IPS-18c (cell line): ENCODE results near the gene CNN2.

ENCODE experiments used
- H3K4me3 ChIP-seq: 2 replicates; pipeline ENCODE4 v1.7.0; 2013; ENCODE audit warnings: low read depth, mild to moderate bottlenecking, low read length, moderate library complexity; ENCODE audit not compliant: insufficient read depth
- H3K9me3 ChIP-seq: one replicate; pipeline ENCODE4 v1.6.1; 2013; ENCODE audit warnings: mild to moderate bottlenecking, low read length, moderate library complexity; ENCODE audit not compliant: control insufficient read depth, insufficient read depth

The CNN2 gene

DNA sequence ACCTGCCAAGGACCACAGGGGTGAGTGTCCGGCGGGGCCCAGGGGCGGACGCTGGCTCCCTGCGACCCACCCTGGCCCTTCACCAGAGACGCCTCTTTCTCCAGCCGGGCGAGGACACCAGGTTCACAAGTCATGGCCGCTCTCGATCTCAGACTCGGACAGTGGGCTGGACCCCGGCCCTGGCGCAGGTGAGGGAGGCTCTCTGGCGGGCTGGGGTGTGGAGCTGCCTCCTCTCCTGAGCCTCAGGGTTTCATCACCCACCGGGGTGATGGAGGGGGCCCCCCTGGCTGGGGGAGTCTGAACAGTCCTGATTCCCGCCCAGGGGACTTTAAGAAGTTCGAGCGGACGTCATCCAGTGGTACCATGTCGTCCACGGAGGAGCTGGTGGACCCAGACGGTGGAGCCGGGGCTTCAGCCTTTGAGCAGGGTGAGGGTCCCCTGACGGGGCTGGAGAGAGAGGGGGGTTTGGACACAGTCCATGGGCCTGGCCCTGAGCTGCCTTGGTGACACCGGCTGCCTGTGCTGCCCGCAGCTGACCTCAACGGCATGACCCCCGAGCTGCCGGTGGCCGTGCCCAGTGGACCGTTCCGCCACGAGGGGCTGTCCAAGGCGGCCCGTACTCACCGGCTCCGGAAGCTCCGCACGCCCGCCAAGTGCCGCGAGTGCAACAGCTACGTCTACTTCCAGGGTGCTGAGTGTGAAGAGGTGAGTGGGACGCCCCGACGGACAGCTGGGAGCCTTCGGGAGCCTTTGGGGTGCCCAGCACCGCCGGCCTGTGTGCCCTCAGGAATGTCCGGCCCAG lies 54.2 kb downstream of the CNN2 start:
- no peak overlapping the region for H3K4me3 ChIP-seq
- H3K9me3 ChIP-seq = no peaks in the 10 kb centered on the region

DNA sequence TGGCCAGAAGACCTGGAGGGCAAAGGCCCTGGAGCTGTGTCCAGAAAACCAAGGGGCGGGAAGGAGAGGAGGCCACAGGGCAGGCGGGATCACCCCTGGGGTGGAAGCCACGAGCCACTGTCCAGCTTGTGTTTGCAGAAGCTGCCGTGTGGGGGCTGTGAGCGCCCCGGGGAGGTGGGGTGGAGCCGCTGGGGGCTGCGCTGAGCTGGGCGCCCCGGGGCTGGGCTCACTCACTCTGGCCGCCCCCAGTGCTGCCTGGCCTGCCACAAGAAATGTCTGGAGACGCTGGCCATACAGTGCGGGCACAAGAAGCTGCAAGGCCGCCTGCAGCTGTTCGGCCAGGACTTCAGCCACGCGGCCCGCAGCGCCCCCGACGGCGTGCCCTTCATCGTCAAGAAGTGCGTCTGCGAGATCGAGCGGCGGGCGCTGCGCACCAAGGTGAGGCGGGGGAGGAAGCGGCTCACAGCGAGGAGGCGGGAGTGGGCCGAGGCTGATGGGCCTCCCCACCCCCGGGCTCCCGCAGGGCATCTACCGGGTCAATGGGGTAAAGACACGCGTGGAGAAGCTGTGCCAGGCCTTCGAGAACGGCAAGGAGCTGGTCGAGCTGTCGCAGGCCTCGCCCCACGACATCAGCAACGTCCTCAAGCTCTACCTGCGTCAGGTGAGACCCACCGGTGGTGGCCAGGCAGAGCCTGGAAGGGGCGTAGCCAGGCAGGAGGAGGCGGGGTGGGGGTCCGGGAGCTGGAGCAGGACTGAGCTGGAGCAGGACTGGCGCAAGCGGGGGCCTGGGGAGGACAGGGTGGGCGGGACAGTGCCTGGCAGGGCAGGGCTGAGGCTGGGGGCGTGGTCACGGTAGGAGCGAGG lies 55.1 kb downstream of the CNN2 start:
- no peaks in the 10 kb centered on the region for H3K9me3 ChIP-seq
- peak overlapping the region; percentile 24; the same call in 1 of the 2 replicates for H3K4me3 ChIP-seq

DNA sequence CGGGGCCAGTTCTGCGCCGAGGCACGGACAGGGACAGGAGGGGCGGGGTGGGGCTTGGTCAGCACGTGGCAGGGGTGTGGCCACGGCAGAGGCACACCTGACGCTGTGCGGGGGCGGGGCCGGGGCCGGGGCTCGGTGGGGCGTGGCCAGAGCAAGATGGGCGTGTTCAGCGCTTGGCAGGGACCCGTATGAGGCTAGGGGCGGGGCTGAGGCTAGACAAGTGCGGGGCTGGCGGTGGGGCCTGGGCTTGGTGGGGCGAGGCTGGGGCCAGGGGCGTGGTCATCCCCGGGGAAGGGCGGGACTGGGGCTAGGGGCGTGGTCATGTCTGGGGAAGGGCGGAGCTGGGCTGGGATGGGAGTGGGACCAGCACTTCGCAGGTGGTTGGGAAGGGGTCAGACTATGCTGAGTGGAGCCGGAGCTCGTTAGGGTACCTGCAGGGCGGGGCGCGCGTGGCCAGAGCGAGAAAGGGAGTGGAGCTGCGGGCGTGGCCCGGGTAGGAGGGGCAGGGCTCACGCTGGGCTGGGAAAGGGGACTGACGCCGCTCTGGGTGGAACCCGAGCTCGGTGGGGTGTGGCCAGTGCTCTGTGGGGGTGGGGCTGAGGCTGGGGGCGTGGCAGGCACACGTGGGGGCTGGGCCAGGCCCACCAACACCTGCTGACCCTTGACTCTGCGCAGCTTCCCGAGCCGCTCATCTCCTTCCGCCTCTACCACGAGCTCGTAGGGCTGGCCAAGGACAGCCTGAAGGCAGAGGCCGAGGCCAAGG lies 55.9 kb downstream of the CNN2 start:
- Histone ChIP-seq H3K4me3 (peak overlapping the region; percentile 58; the same call in 1 of the 2 replicates), H3K9me3 (no peaks in the 10 kb centered on the region)

DNA sequence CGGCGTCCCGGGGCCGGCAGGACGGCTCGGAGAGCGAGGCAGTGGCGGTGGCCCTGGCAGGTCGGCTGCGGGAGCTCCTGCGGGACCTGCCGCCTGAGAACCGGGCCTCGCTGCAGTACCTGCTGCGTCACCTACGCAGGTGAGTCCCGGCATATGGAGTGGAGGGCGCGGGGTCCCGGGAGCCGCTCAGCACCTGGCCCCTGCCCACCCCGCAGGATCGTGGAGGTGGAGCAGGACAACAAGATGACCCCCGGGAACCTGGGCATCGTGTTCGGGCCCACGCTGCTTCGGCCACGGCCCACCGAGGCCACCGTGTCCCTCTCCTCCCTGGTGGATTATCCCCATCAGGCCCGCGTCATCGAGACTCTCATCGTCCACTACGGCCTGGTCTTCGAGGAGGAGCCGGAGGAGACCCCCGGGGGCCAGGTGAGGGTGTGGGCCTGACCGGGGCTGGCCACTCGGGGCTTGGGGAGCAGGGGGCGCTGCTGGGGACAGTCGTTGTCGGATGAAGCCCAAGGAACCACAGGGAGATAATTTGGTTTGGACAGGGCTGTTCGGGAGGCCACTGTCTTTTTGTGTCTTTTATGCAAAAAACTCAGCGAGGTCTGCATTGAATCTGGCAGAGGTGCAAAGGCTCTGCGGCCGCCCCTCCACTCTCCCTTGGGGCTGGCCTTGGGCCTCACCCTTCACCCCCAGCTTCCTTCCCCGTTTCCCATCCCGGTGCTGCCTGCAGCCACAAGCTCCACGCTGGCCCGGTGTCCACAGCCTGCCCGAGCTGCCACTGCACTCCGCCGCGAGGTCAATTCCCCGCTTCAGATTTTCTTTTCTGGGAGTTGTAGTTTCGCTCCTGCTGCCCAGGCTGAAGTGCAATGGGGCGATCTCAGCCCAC lies 56.8 kb downstream of the CNN2 start:
- no peaks in the 10 kb centered on the region for H3K9me3 ChIP-seq
- H3K4me3 ChIP-seq = peak overlapping the region; percentile 40; the same call in 1 of the 2 replicates

DNA sequence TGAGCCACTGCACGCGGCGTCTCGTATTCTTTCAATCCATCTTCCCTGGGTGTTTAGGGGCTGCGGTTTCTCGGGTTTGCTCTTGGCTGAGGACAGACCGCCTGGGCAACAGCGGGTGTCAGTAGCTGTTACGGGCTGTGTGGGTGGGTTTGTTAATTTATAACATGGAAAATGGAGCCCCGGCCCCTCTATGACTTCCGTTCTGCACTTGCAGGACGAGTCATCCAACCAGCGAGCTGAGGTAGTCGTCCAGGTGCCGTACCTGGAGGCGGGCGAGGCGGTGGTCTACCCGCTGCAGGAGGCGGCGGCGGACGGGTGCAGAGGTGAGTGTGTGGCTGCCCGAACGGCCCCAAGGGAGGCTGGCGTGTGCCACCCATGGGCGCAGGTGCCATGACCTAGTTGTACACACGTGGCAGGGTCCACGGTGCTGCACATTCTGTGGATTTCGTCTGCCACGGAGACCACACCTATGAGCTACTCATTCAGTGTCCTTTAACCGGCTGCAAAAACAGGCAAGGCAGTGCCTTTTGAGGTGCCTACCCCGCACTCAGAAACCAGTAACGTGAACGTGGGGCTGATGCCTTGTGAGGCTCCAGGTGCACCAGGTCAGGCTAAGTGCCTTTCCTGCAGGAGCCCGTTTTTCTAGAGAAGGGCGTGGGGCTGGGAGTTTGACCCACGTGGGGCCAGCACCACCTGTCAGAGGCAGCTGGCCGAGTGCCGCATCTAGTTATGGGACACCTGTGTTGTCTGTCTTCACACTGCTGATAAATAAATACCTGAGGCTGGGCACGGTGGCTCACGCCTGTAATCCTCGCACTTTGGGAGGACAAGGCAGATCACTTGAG lies 57.8 kb downstream of the CNN2 start:
- H3K4me3 ChIP-seq = no peak overlapping the region
- H3K9me3 ChIP-seq = no peaks in the 10 kb centered on the region

DNA sequence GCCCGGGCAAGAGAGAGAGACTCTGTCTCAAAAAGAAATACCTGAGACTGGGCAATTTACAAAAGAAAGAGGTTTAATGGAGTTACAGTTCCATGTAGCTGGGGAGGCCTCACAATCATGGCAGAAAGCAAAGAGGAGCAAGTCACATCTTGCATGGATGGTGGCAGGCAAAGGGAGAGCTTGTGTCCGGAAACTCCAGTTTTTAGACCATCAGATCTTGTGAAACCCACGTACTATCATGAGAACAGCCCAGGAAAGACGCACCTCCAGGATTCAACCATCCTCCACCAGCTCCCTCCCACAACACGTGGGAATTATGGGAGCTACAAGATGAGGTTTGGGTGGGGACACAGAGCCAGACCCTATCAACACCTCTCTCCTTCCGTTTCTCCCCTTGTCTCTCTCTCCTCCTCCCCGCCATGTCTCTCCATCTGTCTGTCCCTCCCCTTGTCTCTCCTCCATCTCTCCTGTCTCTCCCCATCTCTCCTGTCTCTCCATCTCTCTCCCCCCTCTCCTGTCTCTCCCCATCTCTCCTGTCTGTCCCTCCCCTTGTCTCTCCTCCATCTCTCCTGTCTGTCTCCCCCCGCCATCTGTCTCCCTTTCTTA lies 58.7 kb downstream of the CNN2 start:
- Histone ChIP-seq H3K4me3 (no peak overlapping the region), H3K9me3 (no peaks in the 10 kb centered on the region)

DNA sequence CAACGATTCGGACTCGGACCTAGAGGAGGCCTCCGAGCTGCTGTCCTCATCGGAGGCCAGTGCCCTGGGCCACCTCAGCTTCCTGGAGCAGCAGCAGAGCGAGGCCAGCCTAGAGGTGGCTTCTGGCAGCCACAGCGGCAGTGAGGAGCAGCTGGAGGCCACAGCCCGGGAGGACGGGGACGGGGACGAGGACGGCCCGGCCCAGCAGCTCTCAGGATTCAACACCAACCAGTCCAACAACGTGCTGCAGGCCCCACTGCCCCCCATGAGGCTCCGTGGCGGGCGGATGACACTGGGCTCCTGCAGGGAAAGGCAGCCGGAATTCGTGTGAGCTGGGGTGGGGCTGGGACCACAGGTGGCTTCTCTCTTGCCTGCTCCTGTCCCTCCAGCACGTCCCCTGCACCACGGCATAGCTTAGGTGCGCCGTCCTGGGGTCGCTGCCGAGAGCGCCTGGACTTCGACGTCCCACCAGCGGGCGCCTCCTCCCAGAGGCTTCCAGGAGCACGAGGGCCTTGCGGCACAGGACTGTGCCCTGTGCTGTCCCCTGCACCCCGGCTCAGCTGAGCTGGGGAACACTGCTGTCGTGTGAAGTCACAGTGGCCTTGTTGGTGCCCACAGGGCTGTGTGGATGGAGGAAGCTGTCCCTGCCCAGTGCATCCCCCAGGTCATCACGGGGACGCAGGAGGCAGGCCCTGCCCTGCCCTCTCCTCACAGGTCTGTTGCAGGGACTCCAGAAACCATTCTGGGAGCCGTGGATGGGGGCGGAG lies 59.5 kb downstream of the CNN2 start:
- no peak overlapping the region for H3K4me3 ChIP-seq

DNA sequence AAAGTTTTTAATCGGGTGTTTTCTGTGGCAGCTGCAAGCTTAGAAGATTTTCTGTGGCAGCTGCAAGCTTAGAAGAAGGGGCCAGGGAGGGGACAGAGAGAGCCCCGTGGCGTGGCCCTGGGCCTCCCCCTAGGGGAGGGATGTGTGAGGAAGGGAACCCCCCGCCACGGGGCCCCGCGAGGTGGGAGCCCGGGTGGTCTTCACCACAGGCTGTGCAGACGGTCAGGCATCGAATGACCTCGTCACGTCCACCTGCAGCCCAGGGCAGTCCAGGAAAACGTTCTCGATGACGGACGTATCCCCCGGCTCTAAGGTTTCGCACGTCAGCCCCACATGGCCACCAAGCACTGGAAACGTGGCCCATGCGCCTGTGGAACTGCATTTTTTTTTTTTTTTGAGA lies 60.2 kb downstream of the CNN2 start:
- no peak overlapping the region for H3K4me3 ChIP-seq
- H3K9me3 ChIP-seq = no peaks in the 10 kb centered on the region

More for the DNA sequence above, 59.5 kb downstream of the CNN2 start:
- H3K9me3 ChIP-seq = no peaks in the 10 kb centered on the region

DNA sequence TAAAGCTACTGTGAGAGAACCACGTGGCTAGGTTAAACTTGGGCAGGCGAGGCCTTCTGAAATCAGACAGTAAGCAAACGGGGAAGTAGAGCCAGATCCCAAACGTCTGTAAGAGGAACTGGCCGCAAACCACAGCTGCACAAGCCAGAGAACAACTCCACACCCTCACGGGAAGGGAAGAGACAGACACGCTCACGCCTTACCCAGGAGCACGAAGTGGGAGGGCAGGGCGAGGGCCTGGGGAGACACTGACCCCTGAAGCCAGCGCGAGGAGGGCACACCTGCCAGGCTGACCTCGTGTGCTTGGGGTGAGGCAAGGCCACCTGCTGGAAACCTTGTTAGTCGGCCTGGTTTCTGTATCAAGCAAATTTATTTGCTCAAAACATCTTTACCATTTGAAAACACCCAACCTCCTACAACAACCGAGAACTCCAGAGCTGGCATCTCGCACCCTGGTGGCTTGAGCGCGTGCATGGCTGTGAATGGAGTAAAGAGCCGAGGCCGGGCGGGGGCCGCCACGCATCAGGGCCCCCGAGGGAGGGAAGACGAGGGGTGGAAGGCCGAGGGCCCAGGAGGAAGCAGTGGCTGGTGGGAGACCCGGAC lies 61.5 kb downstream of the CNN2 start:
- Histone ChIP-seq H3K4me3 (no peak overlapping the region), H3K9me3 (no peaks in the 10 kb centered on the region)

DNA sequence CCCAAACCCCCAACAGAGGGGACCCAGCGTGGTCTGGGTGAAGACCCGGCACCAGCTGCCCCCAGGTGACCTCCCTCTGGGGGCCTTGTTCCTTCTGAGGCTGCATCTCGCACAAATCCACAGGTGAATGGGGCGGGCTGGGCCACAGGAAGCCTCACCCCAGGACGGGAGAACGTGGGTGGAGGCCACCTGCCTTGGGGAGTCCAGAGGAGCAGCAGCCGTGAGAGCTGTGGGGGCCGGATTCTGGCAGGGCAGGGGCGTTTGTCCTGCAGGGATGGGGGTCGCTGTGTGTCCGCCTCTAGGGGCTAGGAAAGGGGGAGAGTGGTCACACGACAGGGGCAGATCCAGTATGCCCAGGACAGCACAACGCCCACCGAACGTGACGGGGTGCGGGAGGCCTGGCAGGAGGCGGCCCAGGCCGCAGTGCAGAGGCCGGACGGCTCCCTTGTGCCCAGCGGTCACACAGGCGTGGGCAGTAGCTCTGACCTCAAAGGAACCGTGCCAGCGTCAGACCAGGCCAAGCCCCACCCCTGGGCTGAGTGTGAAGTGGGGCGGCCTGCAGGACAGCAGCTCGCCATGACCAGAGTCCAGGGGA lies 62.1 kb downstream of the CNN2 start:
- H3K9me3 ChIP-seq = no peaks in the 10 kb centered on the region
- H3K4me3 ChIP-seq = no peak overlapping the region
